HTR-8/SVneo (cell line): ENCODE measurements around the gene JAG2.

Source experiments
- DNase-seq: peaks from one replicate; pipeline ENCODE4 v3.0.0; 2011; ENCODE audit warnings: low spot score, mixed read lengths; ENCODE audit not compliant: insufficient read length
- FAIRE-seq: peaks from 2 replicates; lab custom pipeline; 2011; peaks lifted over from hg19 to GRCh38; lab: Jason Lieb, UNC

The JAG2 gene

DNA sequence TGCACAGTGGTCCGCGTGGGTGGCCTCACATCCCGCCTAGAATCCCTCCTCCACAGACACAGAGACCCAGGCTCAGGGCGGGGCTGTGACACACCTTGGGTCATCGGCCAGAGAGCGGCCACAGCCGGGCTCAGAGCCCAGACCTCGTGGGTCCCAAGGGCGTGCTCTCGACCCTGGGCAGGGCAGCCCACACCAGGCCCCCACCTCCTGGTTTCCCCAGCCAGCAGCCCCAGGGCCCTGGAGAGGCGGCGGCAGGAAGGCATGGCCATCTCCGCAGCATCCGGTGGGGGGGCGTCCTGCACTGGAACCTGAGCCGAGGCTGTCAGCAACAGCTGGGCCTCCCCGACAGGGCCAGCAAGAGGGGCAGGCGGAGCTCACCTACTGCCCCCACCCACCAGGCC lies 15.2 kb downstream of the JAG2 start:
- DNase-seq (no peak), FAIRE-seq (no peak)

DNA sequence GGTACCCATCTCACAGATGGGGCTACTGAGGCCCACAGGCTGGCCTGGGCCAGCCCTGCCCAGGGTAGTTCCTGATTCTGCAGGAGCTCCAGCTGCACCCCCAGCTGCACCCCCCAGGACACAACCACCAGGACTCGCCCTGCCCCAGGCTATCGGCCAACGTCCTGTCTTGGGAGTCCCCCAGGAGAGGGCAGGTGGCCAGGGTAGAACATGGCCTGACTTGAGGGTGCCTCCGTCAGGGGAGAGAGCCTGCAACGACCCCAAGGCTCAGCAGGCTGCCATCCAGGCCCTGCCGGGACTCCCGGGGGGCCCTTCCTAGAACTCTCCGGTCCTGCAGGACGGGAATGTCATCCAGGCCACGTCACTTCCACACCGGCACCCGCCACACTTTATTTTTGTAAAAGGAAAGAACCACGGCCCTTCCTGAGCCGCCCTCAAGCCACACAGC lies 15.8 kb downstream of the JAG2 start:
- FAIRE-seq (no peak), DNase-seq (no peak)

DNA sequence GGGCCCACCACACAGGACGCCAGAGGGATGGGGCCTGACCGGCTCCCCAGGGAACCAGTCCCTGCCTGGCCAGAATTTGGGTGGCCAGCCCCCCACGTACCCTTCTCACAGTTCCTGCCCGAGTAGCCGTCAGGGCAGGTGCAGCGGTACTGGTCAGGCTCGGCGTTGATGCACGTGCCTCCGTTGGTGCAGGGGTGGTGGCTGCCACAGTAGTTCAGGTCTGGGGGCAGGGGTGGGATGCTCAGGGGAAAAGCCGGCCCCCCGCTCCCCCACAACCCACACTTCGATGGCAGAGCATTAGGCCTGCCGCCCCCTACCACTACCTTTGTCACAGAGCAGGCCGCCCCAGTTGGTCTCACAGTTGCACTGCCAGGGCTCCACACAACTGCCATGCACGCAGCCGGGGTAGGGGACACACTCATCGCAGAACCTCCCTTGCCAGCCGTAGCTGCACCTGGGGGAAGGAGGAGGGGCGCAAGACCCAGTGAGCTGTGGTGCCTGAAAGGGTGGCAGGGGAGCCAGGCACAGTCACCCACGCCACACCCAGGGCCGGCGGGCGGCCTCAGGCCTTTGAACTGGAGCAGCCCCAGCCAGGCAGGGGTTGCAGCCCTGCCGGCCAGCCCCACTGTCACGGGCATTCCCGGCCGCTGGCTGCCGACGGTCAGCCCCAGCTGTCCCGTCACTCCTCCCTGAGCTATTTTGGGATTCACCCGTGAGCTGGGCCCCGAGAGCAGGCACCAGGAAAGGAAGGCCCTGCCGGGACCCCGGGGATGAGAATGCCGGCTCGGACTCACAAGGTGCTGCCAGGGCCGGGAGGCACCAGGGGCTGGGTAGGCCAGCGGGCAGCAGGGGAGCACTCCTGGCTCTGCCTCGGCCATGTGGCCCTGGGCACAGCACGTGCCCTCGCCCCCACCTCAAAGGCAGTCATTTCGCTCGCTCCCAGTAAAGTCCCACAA lies 16.5 kb downstream of the JAG2 start:
- DNase-seq = no peak
- no peak for FAIRE-seq

DNA sequence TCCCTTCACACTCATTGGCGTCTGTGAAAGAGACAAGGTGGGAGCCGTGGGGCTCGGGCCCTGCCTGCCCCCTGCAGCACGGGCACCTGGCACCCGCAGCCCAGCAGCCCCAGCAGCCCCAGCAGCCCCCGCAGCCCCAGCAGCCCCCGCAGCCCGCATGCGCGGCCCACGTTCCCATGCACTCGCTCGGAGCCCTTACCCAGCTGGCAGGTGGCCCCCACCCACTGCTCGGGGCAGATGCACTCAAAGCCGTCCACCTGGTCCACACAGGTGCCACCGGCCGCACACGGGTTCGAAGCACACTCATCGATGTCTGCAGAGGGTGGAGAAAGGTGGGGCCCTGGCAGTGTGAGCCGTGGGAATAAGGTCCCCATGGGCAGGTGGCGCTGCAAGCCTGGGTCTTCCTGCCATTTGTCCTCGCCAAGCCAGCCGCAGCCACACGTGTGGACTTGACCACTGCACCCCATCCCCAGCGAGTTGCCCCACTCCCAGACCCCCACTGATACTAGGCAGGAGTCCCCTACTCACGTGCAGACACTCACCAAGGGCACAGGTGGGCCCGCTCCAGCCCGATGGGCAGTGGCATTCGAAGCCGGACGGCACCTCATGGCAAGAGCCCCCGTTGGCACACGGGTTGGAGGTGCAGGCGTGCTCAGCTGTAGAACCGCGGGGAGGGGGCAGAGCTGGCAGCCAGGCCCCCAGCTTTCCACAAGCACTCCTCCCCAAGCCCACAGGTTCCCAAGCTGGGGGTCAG lies 17.3 kb downstream of the JAG2 start:
- FAIRE-seq = no peak

DNA sequence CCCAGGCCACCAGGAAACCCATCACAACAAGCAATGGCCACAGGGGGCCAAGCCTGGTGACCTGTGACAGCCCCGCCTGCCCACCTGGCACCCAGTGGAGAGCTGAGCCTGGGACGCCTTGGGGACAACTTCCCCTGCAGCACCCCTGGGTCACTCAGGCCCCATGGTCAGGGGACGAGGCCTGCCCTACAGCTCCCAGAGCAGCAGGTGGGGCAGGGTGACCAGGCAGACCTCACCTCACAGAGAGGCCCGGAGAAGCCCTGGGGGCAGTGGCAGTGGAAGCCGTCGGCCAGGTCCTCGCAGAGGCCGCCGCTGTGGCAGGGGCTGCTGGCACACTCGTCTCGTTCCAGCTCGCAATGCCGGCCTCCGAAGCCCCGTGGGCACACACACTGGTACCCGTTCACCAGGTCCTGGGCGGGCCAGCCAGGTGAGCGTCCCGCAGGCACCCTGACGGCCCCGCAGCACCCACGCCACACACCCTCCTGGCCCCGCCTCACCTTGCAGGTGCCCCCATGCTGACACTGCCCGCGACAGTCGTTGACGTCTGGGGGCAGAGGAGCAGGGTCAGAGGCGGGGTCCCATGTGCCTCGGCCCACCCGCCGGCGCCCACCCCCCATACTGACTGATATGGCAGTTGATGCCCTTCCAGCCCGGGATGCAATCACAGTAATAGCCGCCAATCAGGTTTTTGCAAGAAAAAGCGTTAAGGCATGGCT lies 18.1 kb downstream of the JAG2 start:
- FAIRE-seq = no peak

More for the DNA sequence above, 17.3 kb downstream of the JAG2 start:
- no peak for DNase-seq

DNA sequence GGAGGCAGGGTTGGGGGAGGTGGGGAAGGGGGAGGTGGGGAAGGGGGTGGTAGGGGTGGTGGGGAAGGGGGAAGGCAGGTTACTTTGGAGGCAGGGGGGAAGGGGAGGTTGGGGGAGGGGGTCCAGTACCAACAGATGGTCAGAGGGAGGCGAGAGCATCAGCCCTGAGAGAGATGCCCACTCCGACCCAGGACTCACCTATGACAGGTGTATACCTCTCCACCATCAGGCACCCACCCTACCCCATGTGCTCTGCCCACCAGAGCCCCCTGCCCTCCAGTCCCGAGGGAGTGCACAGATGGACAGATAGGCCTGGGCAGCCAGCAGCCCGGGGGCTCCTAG lies 18.6 kb downstream of the JAG2 start:
- no peak for DNase-seq
- FAIRE-seq = no peak

More for the DNA sequence above, 18.1 kb downstream of the JAG2 start:
- no peak for DNase-seq

DNA sequence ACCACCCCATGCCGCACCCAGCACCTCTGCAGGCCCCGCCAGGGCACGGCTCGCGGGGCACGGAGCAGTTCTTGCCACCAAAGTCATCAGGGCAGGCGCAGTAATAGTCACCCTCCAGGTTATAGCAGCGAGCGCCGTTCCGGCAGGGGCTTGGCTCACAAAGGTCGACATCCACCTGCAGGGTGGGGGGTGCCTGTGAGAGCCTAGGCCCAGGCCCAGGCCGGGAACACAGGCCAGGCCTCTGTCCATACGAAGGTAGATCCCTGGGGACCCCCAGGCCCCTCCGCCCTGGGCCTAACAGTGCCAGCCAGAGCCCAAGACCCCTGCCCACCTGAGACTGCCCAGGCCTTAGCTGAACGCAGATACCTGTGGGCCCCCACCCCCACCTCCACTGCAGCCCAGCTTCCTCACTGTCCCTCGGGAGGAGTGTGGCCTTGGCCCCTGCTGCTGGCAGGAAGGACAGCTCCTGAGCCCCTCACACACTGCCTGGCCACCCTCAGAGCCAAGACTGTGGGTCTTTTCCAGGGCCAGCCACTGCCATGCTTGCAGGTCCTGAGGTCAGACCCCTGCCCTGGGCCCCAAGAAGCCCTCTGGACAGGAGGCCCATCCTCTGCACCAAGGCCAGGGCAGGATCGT lies 19.3 kb downstream of the JAG2 start:
- DNase-seq = no peak
- FAIRE-seq = no peak

DNA sequence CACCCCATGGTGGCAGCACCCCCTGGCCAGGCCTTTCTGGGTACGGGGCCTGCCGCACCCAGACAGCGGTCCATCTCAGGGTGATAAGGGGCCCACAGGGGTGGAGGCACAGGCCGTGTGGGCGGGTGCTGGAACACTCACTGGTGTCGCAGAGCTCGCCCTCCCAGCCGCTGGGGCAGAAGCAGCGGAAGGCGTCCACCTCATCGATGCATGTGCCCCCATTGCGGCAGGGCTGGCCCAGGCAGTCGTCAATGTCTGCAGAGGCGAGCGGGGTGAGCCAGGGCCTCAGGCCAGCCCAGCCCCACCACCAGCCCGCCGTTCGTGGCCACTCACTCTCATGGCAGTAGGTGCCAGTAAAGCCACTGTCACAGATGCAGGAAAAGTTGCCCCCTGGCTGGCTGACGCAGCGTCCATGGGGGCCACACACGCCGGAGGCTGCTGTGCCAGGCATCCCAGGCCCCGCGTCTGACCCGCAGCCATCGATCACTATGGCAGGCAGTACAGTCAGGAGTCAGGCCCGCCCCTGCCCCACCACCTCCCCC lies 19.9 kb downstream of the JAG2 start:
- no peak for DNase-seq

DNA sequence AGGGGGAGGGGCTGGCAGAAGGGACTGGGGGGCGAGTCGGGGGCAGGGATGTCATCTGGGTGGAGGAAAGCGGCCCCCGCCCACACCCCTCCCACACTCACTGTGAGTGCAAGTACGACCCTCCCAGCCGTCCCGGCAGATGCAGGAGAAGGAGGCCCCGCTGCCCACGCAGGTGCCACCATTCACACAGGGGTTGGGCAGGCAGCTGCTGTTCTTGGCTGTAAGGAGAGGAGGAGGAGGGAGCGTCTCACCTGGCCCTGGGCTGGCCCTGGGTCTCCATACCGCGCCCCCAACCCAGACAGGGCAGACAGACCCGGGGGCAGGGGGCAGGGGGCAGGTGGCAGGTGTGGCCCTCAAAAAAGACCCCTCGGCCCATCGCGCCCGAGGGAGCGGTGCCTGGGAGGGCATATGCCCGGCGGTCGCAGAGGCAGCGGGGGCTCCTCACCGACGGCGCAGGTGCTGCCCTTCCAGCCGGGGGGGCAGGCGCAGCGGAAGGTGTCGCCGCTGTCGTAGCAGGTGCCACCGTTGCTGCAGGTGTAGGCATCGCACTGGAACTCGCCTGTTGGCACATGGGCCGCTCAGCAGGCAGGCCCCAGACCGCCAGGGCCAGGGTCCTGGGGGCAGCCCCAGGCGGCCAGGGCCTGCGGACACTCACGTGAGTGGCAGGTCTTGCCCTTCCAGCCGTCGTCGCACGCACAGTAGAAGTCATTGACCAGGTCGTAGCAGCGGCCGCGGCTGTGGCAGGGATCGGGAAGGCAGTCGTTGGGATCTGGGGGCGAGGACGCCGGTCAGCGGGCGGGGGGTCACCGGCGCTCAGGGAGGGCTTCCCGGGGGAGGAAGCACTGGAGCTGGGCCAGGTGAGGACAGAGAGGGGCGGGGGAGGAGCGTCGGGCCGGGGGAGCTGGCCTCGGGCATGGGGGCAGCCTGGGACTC lies 20.6 kb downstream of the JAG2 start:
- DNase-seq = no peak
- FAIRE-seq = no peak

More for the DNA sequence above, 19.9 kb downstream of the JAG2 start:
- FAIRE-seq = no peak

DNA sequence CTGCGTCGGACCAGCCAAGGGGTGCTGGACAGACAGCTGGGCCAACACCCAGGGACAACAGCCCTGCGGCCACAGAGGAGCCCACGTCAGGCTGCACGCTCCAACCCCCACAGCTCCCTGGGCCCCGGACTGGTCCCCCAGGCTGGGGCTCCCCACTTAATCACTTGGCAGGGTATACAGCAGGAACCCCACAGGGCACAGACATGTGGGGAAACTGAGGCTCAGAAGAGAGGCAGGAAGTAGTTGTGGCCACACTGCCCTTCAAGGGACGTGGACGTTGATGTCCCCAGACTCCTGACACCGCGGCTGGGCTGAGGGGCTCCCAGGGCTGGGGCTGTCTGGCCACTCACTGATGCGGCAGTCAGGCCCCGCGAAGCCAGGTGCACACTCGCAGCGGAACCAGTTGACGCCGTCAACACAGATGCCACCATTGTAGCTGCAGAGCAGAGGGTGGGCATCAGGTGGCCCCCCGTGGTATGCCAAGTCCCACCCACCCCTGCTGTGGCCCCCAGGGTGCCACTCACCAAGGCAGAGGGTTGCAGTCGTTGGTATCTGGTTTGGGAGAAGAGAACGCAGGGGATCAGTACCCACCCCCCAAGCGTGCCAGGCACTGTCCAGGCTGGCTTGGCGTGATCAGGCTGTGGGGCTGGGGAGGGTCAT lies 21.5 kb downstream of the JAG2 start:
- FAIRE-seq = no peak

DNA sequence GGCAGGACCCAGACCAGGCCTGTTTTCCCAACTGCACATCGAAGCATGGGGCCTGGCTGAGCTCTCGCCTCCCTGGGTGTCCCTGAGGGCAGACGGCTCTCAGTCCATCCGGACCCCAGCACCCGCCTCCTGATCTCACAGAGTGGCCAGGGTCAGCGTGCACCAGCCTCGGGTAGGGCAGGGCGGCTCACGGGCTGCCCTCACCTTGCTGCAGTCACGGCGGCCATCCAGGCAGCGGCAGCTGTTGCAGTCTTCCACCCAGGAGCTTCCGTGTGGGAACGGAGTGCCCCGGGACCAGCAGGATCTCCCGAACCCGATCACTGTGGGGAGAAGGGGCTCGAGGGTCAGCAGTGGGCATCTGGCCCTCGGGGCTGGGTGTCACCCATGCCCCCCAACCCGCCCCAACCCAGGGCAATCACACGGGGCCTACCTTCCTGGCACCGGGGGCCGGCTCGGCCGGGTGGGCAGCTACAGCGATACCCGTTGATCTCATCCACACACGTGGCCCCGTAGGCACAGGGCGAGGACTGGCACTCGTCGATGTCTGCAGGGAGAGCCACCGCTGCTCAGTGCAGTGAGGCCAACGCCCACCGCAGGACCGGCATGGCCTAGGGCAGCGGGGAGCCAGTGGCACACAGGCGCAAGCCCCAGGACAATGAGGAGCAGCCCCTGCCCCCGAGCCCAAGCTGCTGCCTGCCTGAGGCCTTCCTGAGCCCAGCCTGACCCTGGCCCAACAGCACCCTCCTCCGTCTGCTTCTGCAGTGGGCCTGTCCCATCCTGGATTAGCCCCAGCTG lies 22.2 kb downstream of the JAG2 start:
- no peak for DNase-seq
- no peak for FAIRE-seq

More for the DNA sequence above, 21.5 kb downstream of the JAG2 start:
- DNase-seq = no peak

DNA sequence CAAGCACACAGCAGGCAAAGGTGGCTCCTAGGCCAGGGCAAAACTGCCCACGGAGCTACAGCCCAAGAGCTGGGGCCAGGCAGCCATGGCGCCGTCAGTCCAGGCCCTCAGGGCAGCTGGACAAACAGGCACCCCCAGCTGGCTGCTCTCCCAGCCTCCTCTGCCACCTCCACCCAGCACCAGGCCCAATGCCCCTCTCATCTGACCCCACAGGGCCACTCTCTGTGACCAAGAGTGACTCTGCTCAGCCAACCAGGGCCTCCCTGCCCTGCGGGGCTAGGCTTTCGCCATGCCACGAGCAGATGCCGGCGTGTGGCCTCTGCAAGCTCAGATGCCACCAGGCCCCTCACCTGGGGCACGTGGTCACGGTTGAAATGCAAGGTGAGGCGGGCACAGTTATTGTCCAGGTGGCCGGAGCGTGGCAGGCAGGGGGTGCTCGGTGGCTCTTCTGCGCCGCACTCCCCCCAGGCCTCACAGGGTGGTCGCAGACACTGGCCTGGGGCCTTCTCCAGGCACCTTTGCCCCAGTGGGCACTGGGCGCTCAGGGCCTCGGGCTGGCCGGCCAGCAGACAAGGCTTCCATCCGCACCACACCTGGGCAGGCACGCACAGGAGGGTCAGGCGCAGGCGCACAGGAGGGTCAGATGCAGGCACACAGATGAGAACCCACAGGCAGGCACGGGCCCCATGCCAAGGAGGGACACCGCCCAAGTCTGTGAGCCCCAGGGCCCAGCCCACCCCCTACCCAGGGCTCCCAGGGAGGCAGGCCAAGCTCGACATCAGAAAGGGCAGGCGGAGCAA lies 23.0 kb downstream of the JAG2 start:
- FAIRE-seq = no peak

DNA sequence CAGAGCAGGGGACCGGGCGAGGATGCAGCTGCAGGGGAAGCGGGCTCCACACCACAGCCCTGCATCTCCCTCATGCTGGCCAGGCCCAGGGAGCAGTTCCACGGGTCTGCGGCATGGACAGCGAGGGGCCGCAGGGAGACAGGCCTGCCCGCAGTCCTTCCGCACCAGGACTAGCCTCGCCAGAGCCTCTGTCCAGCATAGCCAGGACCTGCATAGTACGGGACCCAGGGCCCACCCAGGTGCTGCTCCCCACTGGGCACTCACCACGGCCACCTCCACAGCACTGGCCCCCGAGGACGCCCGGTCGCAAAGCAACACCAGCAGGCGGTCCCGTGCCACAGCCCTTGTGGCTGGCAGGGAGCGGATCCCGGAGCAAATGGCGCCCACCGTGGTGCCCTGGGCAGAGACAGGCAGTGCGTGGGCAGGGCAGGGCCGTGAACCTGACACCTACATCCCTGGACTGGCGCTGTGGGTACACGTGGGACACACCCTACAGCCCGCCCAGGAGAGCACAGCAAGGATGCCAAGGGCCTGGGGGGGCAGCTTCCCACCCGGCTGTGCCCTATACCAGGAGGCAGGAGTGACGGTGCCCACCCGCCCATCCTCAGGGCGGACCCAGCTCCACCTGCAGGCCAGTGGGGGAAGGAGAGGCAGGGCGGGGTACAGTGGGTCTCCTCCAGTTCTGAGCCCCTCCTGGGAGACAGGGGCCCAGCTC lies 23.8 kb downstream of the JAG2 start:
- DNase-seq (no peak), FAIRE-seq (no peak)

More for the DNA sequence above, 23.0 kb downstream of the JAG2 start:
- DNase-seq = no peak

DNA sequence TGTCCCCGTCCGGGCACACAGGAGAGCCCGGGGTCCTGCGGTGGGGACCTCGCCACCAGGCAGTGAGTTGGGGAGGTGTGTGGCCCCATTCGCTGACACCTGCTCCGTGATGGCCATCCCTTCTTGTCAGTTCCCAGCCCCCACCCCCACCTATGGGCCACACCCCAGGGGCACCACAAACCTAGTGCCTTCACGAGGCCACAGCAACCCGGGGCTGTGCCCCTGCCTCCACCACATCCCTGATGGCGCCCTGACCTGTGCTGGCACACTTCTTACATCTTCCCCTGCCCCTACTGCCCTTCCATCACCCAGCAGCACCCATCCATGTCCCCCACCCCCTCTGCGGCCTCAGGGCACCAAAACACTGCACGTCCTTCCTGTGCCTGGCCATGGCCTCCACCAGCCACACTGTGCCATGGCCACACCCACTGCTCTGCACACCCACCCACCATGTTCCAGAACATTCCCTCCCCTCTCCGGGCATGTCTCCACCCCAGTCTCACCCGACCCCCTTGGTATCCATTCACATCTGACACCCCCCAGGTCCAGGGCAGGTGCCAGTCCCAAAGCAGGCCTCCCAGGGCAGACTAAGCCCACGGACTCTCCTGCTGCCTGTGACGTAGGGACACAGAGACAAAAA lies 24.4 kb downstream of the JAG2 start:
- FAIRE-seq (peak; percentile 57), DNase-seq (no peak)

DNA sequence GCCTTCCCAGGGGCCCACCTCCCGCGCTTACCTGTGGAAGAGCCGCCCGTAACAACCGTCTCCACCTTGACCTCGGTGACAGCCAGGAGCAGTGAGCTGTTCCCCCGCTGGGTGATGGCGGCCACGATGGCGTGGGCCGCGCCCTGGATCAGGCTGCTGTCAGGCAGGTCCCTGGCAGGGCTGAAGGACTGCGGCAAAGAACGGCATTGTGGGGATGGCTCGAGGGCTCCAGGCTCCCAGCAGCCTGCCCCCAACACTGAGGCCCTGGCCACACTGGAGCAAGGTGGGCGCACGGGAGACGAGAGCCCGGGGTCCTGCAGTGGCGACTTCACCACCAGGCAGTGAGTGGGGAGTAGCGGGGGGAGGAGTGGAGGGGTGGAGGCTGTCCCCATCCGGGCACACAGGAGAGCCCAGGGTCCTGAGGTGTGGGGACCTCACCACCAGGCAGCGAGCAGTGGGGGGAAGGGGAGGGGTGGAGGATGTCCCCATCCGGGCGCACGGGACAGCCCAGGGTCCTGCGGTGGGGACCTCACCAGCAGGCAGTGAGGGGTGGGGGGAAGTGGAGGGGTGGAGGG lies 25.0 kb downstream of the JAG2 start:
- no peak for DNase-seq
- no peak for FAIRE-seq
